HCT116 (cell line): ENCODE measurements around the gene RHCG. TPM values are rescaled to one million over a fixed set of nuclear protein-coding genes. Genes with fewer than 3 reads are reported as not detected.

ENCODE experiments used
- ATAC-seq: fragments of 200-7000 bp; cut with Tn5 transposase; 2 replicates; pipeline ENCODE4 v1.9.1; 2020; ENCODE audit warnings: mild to moderate bottlenecking, moderate library complexity
- BruUV-seq: library from RNA; stranded (reverse); fragments of 400-500 nt; replicated peaks from 2 replicates; lab custom pipeline; 2021; lab: Mats Ljungman, UMichigan
- CTCF ChIA-PET: fragments of 300-600 bp; sonication (Branson Sonifier 250); formaldehyde crosslinking; loops from one replicate; lab custom pipeline; 2021; ENCODE audit warnings: antibody characterized with exemption; lab: Charles Lee
- POLR2A ChIA-PET: fragments of 300-600, 350-600 bp; sonication (Branson Sonifier 250); formaldehyde crosslinking; loops from one replicate; lab custom pipeline; 2021; ENCODE audit warnings: antibody characterized with exemption; lab: Charles Lee
- RAD21 ChIA-PET, 2 experiments: fragments of 300-600 bp; sonication (Branson Sonifier 250); formaldehyde crosslinking; loops; one replicate each; lab custom pipeline; 2023; ENCODE audit warnings: low total read pairs in 2 of 2; ENCODE audit not compliant: uncharacterized antibody in 2 of 2, unreplicated experiment in 2 of 2, low non-redundant PET in 1 of 2; lab: Charles Lee
- DNase-seq: peaks from one replicate; pipeline ENCODE4 v3.0.0-alpha.2; 2010; ENCODE audit warnings: low read depth, low spot score
- H2AFZ ChIP-seq: fragments of 200-600 bp; shearing (Covaris generic), sonication (generic); 2 replicates; pipeline ENCODE4 v1.6.1; 2017; ENCODE audit warnings: low read depth, mixed run types, mixed read lengths, antibody characterized with exemption, low read length; ENCODE audit not compliant: poor library complexity, severe bottlenecking
- H3K27ac ChIP-seq: 2 replicates; pipeline ENCODE4 v1.5.1; 2012; ENCODE audit warnings: low read depth, low read length
- H3K27me3 ChIP-seq: fragments of 200-600 bp; sonication (generic); 2 replicates; pipeline ENCODE4 v1.6.1; 2016; ENCODE audit warnings: mixed run types, low read length, mixed read lengths; ENCODE audit not compliant: insufficient read depth
- H3K36me3 ChIP-seq, 2 experiments: fragments of 200-500 bp in 1 of 2; fragments of 200-600 bp in 1 of 2; sonication (Bioruptor generic) in 1 of 2; sonication (generic) in 1 of 2; 2 replicates each; pipeline versions ENCODE4 v1.5.1 to v1.6.1; 2014 to 2016; ENCODE audit warnings: low read length in 2 of 2, inconsistent platforms in 1 of 2, mixed read lengths in 1 of 2, mixed run types in 1 of 2; ENCODE audit not compliant: insufficient read depth in 2 of 2, control insufficient read depth in 1 of 2
- H3K4me1 ChIP-seq, 2 experiments: fragments of 200-600 bp in 1 of 2; sonication (generic) in 1 of 2; 2 replicates each; pipeline versions ENCODE4 v1.5.1 to v1.6.1; 2012 to 2017; ENCODE audit warnings: low read length in 2 of 2, inconsistent platforms in 1 of 2, mild to moderate bottlenecking in 1 of 2, mixed read lengths in 1 of 2, mixed run types in 1 of 2, moderate library complexity in 1 of 2; ENCODE audit not compliant: insufficient read depth in 2 of 2, control insufficient read depth in 1 of 2
- H3K4me2 ChIP-seq: fragments of 200-600 bp; sonication (generic); 2 replicates; pipeline ENCODE4 v1.6.1; 2017; ENCODE audit warnings: mixed run types, low read length, mixed read lengths
- H3K4me3 ChIP-seq, 2 experiments: fragments of 200-600 bp in 1 of 2; sonication (generic) in 1 of 2; replicated peaks in 1 of 2; 2 replicates each; pipeline ENCODE4 v1.5.1; 2011 to 2016; ENCODE audit warnings: low read length in 2 of 2, control low read depth in 1 of 2, low read depth in 1 of 2, mild to moderate bottlenecking in 1 of 2, mixed read lengths in 1 of 2, mixed run types in 1 of 2
- H3K79me2 ChIP-seq: fragments of 200-600 bp; sonication (generic); 2 replicates; pipeline ENCODE4 v1.6.1; 2017; ENCODE audit warnings: mild to moderate bottlenecking, mixed run types, low read length, moderate library complexity, mixed read lengths; ENCODE audit not compliant: insufficient read depth
- H3K9ac ChIP-seq: fragments of 200-600 bp; sonication (generic); 2 replicates; pipeline ENCODE4 v1.6.1; 2016; ENCODE audit warnings: low read length, mixed read lengths
- H3K9me2 ChIP-seq: fragments of 200-600 bp; sonication (generic), shearing (Covaris generic); 2 replicates; pipeline ENCODE4 v1.6.1; 2017; ENCODE audit warnings: mixed run types, mild to moderate bottlenecking, moderate library complexity; ENCODE audit not compliant: insufficient read depth
- H3K9me3 ChIP-seq, 2 experiments: fragments of 200-500 bp in 1 of 2; fragments of 200-600 bp in 1 of 2; sonication (Bioruptor generic) in 1 of 2; sonication (generic) in 1 of 2; 2 replicates each; pipeline ENCODE4 v1.6.1; 2014 to 2017; ENCODE audit warnings: low read length in 2 of 2, mixed read lengths in 2 of 2, inconsistent platforms in 1 of 2, low read depth in 1 of 2, mild to moderate bottlenecking in 1 of 2, mixed run types in 1 of 2, moderate library complexity in 1 of 2; ENCODE audit not compliant: control insufficient read depth in 1 of 2, insufficient read depth in 1 of 2
- H4K20me1 ChIP-seq: fragments of 200-600 bp; sonication (generic), shearing (Covaris generic); 2 replicates; pipeline ENCODE4 v1.6.1; 2017; ENCODE audit warnings: mixed run types, mild to moderate bottlenecking, moderate library complexity; ENCODE audit not compliant: insufficient read depth
- CEBPB ChIP-seq: IDR thresholded peaks from 2 replicates; pipeline ENCODE4 v1.6.1; 2012; ENCODE audit warnings: low read depth
- CTCF ChIP-seq, 3 experiments: fragments of 200-600 bp in 1 of 3; sonication (generic) in 1 of 3; IDR thresholded peaks in 2 of 3; conservative IDR thresholded peaks in 1 of 3; 2 replicates each; pipeline ENCODE4 v1.5.1; 2012 to 2017; ENCODE audit warnings: low read depth in 2 of 3, low read length in 2 of 3, antibody characterized with exemption in 1 of 3, borderline replicate concordance in 1 of 3, control low read depth in 1 of 3, mild to moderate bottlenecking in 1 of 3, mixed read lengths in 1 of 3, mixed run types in 1 of 3, moderate library complexity in 1 of 3; ENCODE audit not compliant: insufficient read depth in 1 of 3
- EGR1 ChIP-seq: IDR thresholded peaks from 2 replicates; pipeline ENCODE4 v1.6.1; 2012; ENCODE audit warnings: low read depth
- EZH2 ChIP-seq: fragments of 200-600 bp; sonication (generic); IDR thresholded peaks from 2 replicates; pipeline ENCODE4 v1.6.1; 2017; ENCODE audit warnings: antibody characterized with exemption, mixed run types
- EZH2phosphoT487 ChIP-seq: fragments of 200-600 bp; IDR thresholded peaks from 2 replicates; pipeline ENCODE4 v1.6.1; 2018; ENCODE audit warnings: antibody characterized with exemption, borderline replicate concordance
- FOSL1 ChIP-seq: IDR thresholded peaks from 2 replicates; pipeline ENCODE4 v1.6.1; 2012; ENCODE audit warnings: low read depth
- RAD21 ChIP-seq: IDR thresholded peaks from 2 replicates; pipeline ENCODE4 v1.6.1; 2012; ENCODE audit warnings: low read depth, mild to moderate bottlenecking
- SIN3A ChIP-seq: IDR thresholded peaks from 2 replicates; pipeline ENCODE4 v1.6.1; 2012; ENCODE audit warnings: low read depth
- SP1 ChIP-seq: IDR thresholded peaks from 2 replicates; pipeline ENCODE4 v1.6.1; 2012; ENCODE audit warnings: low read depth
- SRF ChIP-seq: IDR thresholded peaks from 2 replicates; pipeline ENCODE4 v1.6.1; 2012; ENCODE audit warnings: low read depth
- TCF7L2 ChIP-seq: IDR thresholded peaks from 2 replicates; pipeline ENCODE4 v1.7.0; 2011; ENCODE audit warnings: borderline replicate concordance, inconsistent platforms; ENCODE audit not compliant: insufficient read depth, insufficient read length; ENCODE audit errors: extremely low read depth
- YY1 ChIP-seq: IDR thresholded peaks from 2 replicates; pipeline ENCODE4 v1.6.1; 2011; ENCODE audit warnings: low read length, low read depth, moderate library complexity, mild to moderate bottlenecking; ENCODE audit not compliant: insufficient replicate concordance; ENCODE audit errors: extremely low read depth
- ZNF274 ChIP-seq: fragments of 200-500 bp; sonication (Bioruptor generic); IDR thresholded peaks from 2 replicates; pipeline ENCODE4 v1.6.1; 2014; ENCODE audit warnings: mild to moderate bottlenecking, low read depth, low read length, inconsistent platforms
- intact Hi-C: fragments of 100-400 bp; cut with micrococcal nuclease; formaldehyde crosslinking; loops from 2 replicates; pipeline ENCODE4 v1.10.0; 2022
- total RNA-seq: library from RNA; stranded (reverse); gene quantifications from one replicate; pipeline ENCODE4 v1.2.1, GENCODE V29; 2021; ENCODE audit not compliant: unreplicated experiment
- TF ChIP-seq, protein P1 (sequence below): IDR thresholded peaks from 2 replicates; pipeline ENCODE4 v1.6.1; 2012; ENCODE audit warnings: low read depth
- TF ChIP-seq, protein P2 (sequence below): IDR thresholded peaks from 2 replicates; pipeline ENCODE4 v1.6.1; 2012

RHCG gene
- total RNA-seq, 1 experiment from 2014 or later: not detected

- H3K9ac ChIP-seq: no peak overlapping the region
- ATAC-seq (no peak), DNase-seq (no peak)
- no TSS peak for BruUV-seq
- no peaks in the 10 kb centered on the region for H4K20me1 ChIP-seq
- H3K27me3 ChIP-seq: peaks cover 8% of the 10 kb centered on the region; the same call in 1 of the 2 replicates
- no peak overlapping the region for H3K4me3 ChIP-seq
- H3K4me1 ChIP-seq: no peaks in the 10 kb centered on the region
- intact Hi-C loops: no loop called here
- CTCF ChIA-PET: interaction anchor here (8.4 kb wide), 1 partner anchor 118 kb away, joined by 185 read pairs; no protein-coding TSS in a partner anchor
- no peak overlapping the region for H3K27ac ChIP-seq
- H2AFZ ChIP-seq: no peak overlapping the region
- H3K9me3 ChIP-seq: no peaks in the 10 kb centered on the region
- TF ChIP-seq EZH2phosphoT487: no peak
- TF ChIP-seq TCF7L2: no peak
- TF ChIP-seq SRF: no peak
- no peak for TF ChIP-seq SP1
- TF ChIP-seq CEBPB: no peak
- no peak for TF ChIP-seq FOSL1
- no peak for TF ChIP-seq ZNF274
- no peak for TF ChIP-seq YY1
- TF ChIP-seq, all 23 proteins: peak for 0
- Histone ChIP-seq H3K79me2 (no peaks in the 10 kb centered on the region), H3K4me2 (no peak overlapping the region), H3K36me3 (no peaks in the 10 kb centered on the region), H3K9me2 (no peaks in the 10 kb centered on the region)
- ChIA-PET RAD21 (no interaction called here), POLR2A (no interaction called here)
Measured at GRCh38 chr15:89475661-89476060, 20.7 kb downstream of the RHCG start.

- ChIA-PET POLR2A (no interaction called here), CTCF (interaction anchor here (1.0 to 8.4 kb wide), 8 partner anchors 8 to 266 kb away, joined by 3 to 185 read pairs (median 4); no protein-coding TSS in a partner anchor), RAD21 (interaction anchor here (1.4 to 2.4 kb wide), 2 partner anchors 114 to 116 kb away, joined by 6 to 14 read pairs (median 11); no protein-coding TSS in a partner anchor)
- peak; percentile 48 for DNase-seq
- Histone ChIP-seq H3K27ac (no peak overlapping the region), H4K20me1 (no peaks in the 10 kb centered on the region), H3K27me3 (peaks cover 8% of the 10 kb centered on the region; the same call in 1 of the 2 replicates), H3K4me2 (no peak overlapping the region), H3K4me1 (no peaks in the 10 kb centered on the region; a peak in 1 of 4 replicates), H3K36me3 (no peaks in the 10 kb centered on the region), H3K79me2 (no peaks in the 10 kb centered on the region), H3K4me3 (no peak overlapping the region), H2AFZ (no peak overlapping the region), H3K9ac (no peak overlapping the region), H3K9me3 (no peaks in the 10 kb centered on the region), H3K9me2 (no peaks in the 10 kb centered on the region)
- peak; percentile 99 for ATAC-seq
- BruUV-seq: no TSS peak
- intact Hi-C loops: loop anchor here (1.0 kb wide), 1 partner anchor 115 kb away; no protein-coding TSS in a partner anchor
- TF ChIP-seq, protein P1, sequence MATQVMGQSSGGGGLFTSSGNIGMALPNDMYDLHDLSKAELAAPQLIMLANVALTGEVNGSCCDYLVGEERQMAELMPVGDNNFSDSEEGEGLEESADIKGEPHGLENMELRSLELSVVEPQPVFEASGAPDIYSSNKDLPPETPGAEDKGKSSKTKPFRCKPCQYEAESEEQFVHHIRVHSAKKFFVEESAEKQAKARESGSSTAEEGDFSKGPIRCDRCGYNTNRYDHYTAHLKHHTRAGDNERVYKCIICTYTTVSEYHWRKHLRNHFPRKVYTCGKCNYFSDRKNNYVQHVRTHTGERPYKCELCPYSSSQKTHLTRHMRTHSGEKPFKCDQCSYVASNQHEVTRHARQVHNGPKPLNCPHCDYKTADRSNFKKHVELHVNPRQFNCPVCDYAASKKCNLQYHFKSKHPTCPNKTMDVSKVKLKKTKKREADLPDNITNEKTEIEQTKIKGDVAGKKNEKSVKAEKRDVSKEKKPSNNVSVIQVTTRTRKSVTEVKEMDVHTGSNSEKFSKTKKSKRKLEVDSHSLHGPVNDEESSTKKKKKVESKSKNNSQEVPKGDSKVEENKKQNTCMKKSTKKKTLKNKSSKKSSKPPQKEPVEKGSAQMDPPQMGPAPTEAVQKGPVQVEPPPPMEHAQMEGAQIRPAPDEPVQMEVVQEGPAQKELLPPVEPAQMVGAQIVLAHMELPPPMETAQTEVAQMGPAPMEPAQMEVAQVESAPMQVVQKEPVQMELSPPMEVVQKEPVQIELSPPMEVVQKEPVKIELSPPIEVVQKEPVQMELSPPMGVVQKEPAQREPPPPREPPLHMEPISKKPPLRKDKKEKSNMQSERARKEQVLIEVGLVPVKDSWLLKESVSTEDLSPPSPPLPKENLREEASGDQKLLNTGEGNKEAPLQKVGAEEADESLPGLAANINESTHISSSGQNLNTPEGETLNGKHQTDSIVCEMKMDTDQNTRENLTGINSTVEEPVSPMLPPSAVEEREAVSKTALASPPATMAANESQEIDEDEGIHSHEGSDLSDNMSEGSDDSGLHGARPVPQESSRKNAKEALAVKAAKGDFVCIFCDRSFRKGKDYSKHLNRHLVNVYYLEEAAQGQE: peak; percentile 48
- TF ChIP-seq EZH2 (no peak), RAD21 (peak; percentile 94), ZNF274 (no peak), CTCF (IDR thresholded peaks at IDR 0.05 in 2 of 3, conservative IDR thresholded peaks at IDR 0.05 in 1 of 3; ENCODE audit: borderline replicate concordance in 1 of 3, insufficient read depth in 1 of 3, low read depth in 2 of 3, low read length in 2 of 3) (peak; percentile 86 to 96 (median 93)), EGR1 (no peak), SIN3A (no peak)
- TF ChIP-seq, protein P2, sequence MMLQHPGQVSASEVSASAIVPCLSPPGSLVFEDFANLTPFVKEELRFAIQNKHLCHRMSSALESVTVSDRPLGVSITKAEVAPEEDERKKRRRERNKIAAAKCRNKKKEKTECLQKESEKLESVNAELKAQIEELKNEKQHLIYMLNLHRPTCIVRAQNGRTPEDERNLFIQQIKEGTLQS: no peak
Measured at GRCh38 chr15:89472785-89473256, 23.6 kb downstream of the RHCG start.
